Neuronal stem cell (in vitro differentiated cells): ENCODE measurements around the gene TCF7L2.

ENCODE experiments used
- DNase-seq: peaks from one replicate; pipeline ENCODE4 v3.0.0-alpha.2; 2013; ENCODE audit warnings: low spot score
- H2AFZ ChIP-seq: one replicate; pipeline ENCODE4 v1.6.1; 2013; ENCODE audit warnings: mild to moderate bottlenecking, low read length, inconsistent platforms
- H2AK5ac ChIP-seq: 2 replicates; pipeline ENCODE4 v1.6.1; 2013; ENCODE audit warnings: low read depth, mild to moderate bottlenecking, inconsistent platforms, low read length, moderate library complexity, mixed read lengths
- H2BK120ac ChIP-seq: 2 replicates; pipeline ENCODE4 v1.6.1; 2013; ENCODE audit warnings: low read depth, mild to moderate bottlenecking, inconsistent platforms, low read length, moderate library complexity, mixed read lengths
- H2BK12ac ChIP-seq: one replicate; pipeline ENCODE4 v1.6.1; 2013; ENCODE audit warnings: low read length, inconsistent platforms
- H2BK15ac ChIP-seq: 2 replicates; pipeline ENCODE4 v1.6.1; 2013; ENCODE audit warnings: mild to moderate bottlenecking, low read length, inconsistent platforms, mixed read lengths
- H2BK5ac ChIP-seq: one replicate; pipeline ENCODE4 v1.6.1; 2013; ENCODE audit warnings: inconsistent platforms, mild to moderate bottlenecking, low read length, moderate library complexity
- H3K14ac ChIP-seq: one replicate; pipeline ENCODE4 v1.6.1; 2013; ENCODE audit warnings: low read length, inconsistent platforms
- H3K18ac ChIP-seq: 2 replicates; pipeline ENCODE4 v1.6.1; 2013; ENCODE audit warnings: low read length, inconsistent platforms
- H3K23ac ChIP-seq: 2 replicates; pipeline ENCODE4 v1.6.1; 2013; ENCODE audit warnings: low read depth, mild to moderate bottlenecking, mixed read lengths, low read length, inconsistent platforms; ENCODE audit not compliant: poor library complexity
- H3K27ac ChIP-seq: replicated peaks from 3 replicates; pipeline ENCODE4 v1.5.1; 2013; ENCODE audit warnings: low read length, inconsistent platforms
- H3K27me3 ChIP-seq, 3 experiments: 2 replicates each; pipeline ENCODE4 v1.6.1; 2013; ENCODE audit warnings: low read length in 3 of 3, mild to moderate bottlenecking in 2 of 3, inconsistent platforms in 1 of 3, low read depth in 1 of 3, mixed read lengths in 1 of 3, moderate library complexity in 1 of 3; ENCODE audit not compliant: control insufficient read depth in 3 of 3, insufficient read depth in 3 of 3
- H3K36me3 ChIP-seq, 2 donors: replicated peaks in 1 of 2; 2 replicates each; pipeline ENCODE4 v1.6.1; 2013; ENCODE audit warnings: low read length in 2 of 2; ENCODE audit not compliant: control insufficient read depth in 2 of 2, insufficient read depth in 2 of 2
- H3K4ac ChIP-seq: 2 replicates; pipeline ENCODE4 v1.6.1; 2013; ENCODE audit warnings: inconsistent platforms, mild to moderate bottlenecking, low read length, moderate library complexity
- H3K4me1 ChIP-seq, 2 donors: 1 replicate in 1 of 2; 2 replicates in 1 of 2; pipeline ENCODE4 v1.6.1; 2013; ENCODE audit warnings: low read length in 2 of 2, low read depth in 1 of 2; ENCODE audit not compliant: control insufficient read depth in 2 of 2, insufficient read depth in 1 of 2
- H3K4me2 ChIP-seq: one replicate; pipeline ENCODE4 v1.6.1; 2013; ENCODE audit warnings: mild to moderate bottlenecking, low read length, inconsistent platforms; ENCODE audit not compliant: insufficient read depth, poor library complexity, severe bottlenecking
- H3K4me3 ChIP-seq, 2 donors: 2 replicates each; pipeline ENCODE4 v1.5.1; 2013; ENCODE audit warnings: low read length in 2 of 2, mild to moderate bottlenecking in 2 of 2, inconsistent platforms in 1 of 2, moderate library complexity in 1 of 2
- H3K79me1 ChIP-seq: one replicate; pipeline ENCODE4 v1.6.1; 2013; ENCODE audit warnings: low read depth, mild to moderate bottlenecking, inconsistent platforms, low read length, moderate library complexity
- H3K9ac ChIP-seq: one replicate; pipeline ENCODE4 v1.6.1; 2013; ENCODE audit warnings: mild to moderate bottlenecking, low read depth, low read length, inconsistent platforms; ENCODE audit not compliant: poor library complexity
- H3K9me3 ChIP-seq, 2 donors: replicated peaks in 1 of 2; 2 replicates each; pipeline versions ENCODE3 to v1.6.1; 2013; ENCODE audit warnings: low read length in 2 of 2, mild to moderate bottlenecking in 2 of 2, inconsistent platforms in 1 of 2, low read depth in 1 of 2, mixed read lengths in 1 of 2, moderate library complexity in 1 of 2; ENCODE audit not compliant: control insufficient read depth in 2 of 2, insufficient read depth in 1 of 2
- H4K8ac ChIP-seq: one replicate; pipeline ENCODE4 v1.6.1; 2013; ENCODE audit warnings: low read depth, mild to moderate bottlenecking, inconsistent platforms, low read length, moderate library complexity
- H4K91ac ChIP-seq: one replicate; pipeline ENCODE4 v1.6.1; 2013; ENCODE audit warnings: low read length, low read depth, mild to moderate bottlenecking, inconsistent platforms; ENCODE audit not compliant: poor library complexity
- WGBS, 2 donors: extraction: QIAGEN DNeasy Blood & Tissue Kit; methylation state at CpG; one replicate each; pipeline ENCODE4 v1.1.7; 2013; ENCODE audit warnings: missing lambda C conversion rate in 2 of 2, mixed read lengths in 1 of 2; ENCODE audit not compliant: insufficient read length in 2 of 2, insufficient replicate concordance in 1 of 2; ENCODE audit errors: extremely low coverage in 2 of 2; 5-methylcytosine and 5-hydroxymethylcytosine counted together

The TCF7L2 gene

DNA sequence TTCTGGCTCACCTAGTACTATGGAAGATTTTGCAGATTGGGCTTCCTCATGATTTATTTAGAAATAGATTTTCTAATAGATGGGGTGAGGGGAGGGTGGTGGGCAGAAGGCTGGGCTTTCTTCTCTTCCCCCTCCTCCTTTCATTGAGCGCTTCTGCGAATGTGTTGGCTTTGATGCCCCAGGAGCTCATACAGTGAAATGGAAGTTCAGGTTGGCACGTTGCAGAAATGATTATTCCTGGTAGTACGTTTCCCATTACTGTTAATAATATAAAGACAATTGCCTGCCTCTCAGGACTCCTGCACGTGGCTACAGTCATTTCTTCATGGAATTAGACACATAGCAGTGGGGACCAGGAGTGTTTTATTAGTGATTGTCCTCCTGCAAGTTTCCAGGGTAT is 39.8 kb downstream of the TCF7L2 start:
- WGBS, 2 donors: no CpG with 5 or more reads among the region's 5 CpGs
- Histone ChIP-seq H3K27me3 (no peaks in the 10 kb centered on the region), H3K9ac (no peak overlapping the region), H3K4me3 (no peak overlapping the region), H4K91ac (no peak overlapping the region), H2BK15ac (no peak overlapping the region), H2AFZ (no peak overlapping the region), H3K36me3 (peaks cover 3 to 76% of the 10 kb centered on the region in 2 donors), H3K23ac (no peak overlapping the region), H2BK12ac (no peak overlapping the region), H3K9me3 (peaks cover 0 to 10% of the 10 kb centered on the region in 2 donors), H3K4ac (no peak overlapping the region), H3K18ac (no peak overlapping the region), H4K8ac (no peak overlapping the region), H3K79me1 (peaks cover 13% of the 10 kb centered on the region), H3K27ac (no peak overlapping the region), H2BK120ac (no peak overlapping the region), H3K4me2 (no peak overlapping the region), H2BK5ac (no peak overlapping the region), H3K4me1 (peaks cover 0 to 16% of the 10 kb centered on the region in 2 donors), H2AK5ac (no peak overlapping the region), H3K14ac (no peak overlapping the region)
- no peak for DNase-seq

- H2BK120ac ChIP-seq: no peak overlapping the region
- peaks cover 3 to 78% of the 10 kb centered on the region in 2 donors for H3K36me3 ChIP-seq
- no CpG with 5 or more reads among the region's 8 CpGs for WGBS, 2 donors
- H3K4ac ChIP-seq: no peak overlapping the region
- H2BK15ac ChIP-seq: no peak overlapping the region
- H2BK5ac ChIP-seq: no peak overlapping the region
- H3K9me3 ChIP-seq: peaks cover 0 to 11% of the 10 kb centered on the region in 2 donors
- no peak overlapping the region for H4K91ac ChIP-seq
- no peak overlapping the region for H3K27ac ChIP-seq
- no peak overlapping the region for H3K23ac ChIP-seq
- peaks cover 0 to 14% of the 10 kb centered on the region in 2 donors for H3K4me1 ChIP-seq
- no peaks in the 10 kb centered on the region for H3K27me3 ChIP-seq
- H3K14ac ChIP-seq: no peak overlapping the region
- H3K18ac ChIP-seq: no peak overlapping the region
- no peak overlapping the region for H2BK12ac ChIP-seq
- no peak overlapping the region for H3K4me2 ChIP-seq
- no peak overlapping the region for H2AFZ ChIP-seq
- H3K4me3 ChIP-seq: no peak overlapping the region
- no peak for DNase-seq
- no peak overlapping the region for H4K8ac ChIP-seq
- H3K9ac ChIP-seq: no peak overlapping the region
- peaks cover 13% of the 10 kb centered on the region for H3K79me1 ChIP-seq
- no peak overlapping the region for H2AK5ac ChIP-seq
Measured at GRCh38 chr10:112990271-112990670, 40.2 kb downstream of the TCF7L2 start.

GRCh38 chr10:112991888-112992491 is 41.9 kb downstream of the TCF7L2 start:
- Histone ChIP-seq H4K91ac (no peak overlapping the region), H3K9me3 (peaks cover 0 to 15% of the 10 kb centered on the region in 2 donors), H2BK12ac (no peak overlapping the region), H3K27ac (no peak overlapping the region), H3K4me1 (peaks cover 0 to 5% of the 10 kb centered on the region in 2 donors), H3K27me3 (no peaks in the 10 kb centered on the region), H3K9ac (peak overlapping the region; percentile 26), H3K4me3 (no peak overlapping the region), H3K23ac (peak overlapping the region; percentile 56), H2BK5ac (peak overlapping the region; percentile 25), H3K79me1 (peaks cover 10% of the 10 kb centered on the region), H3K4ac (no peak overlapping the region), H3K14ac (no peak overlapping the region), H3K18ac (peak overlapping the region; percentile 73), H3K36me3 (peaks cover 3 to 75% of the 10 kb centered on the region in 2 donors), H3K4me2 (no peak overlapping the region), H2AFZ (no peak overlapping the region), H2BK15ac (no peak overlapping the region), H2BK120ac (no peak overlapping the region), H2AK5ac (peak overlapping the region; percentile 61), H4K8ac (no peak overlapping the region)
- whole genome bisulfite sequencing, 2 donors: no CpG with 5 or more reads among the region's 19 CpGs
- DNase-seq: no peak

- no CpG with 5 or more reads among the region's 3 CpGs for WGBS, 2 donors
Measured at GRCh38 chr10:112996462-112996861, 46.4 kb downstream of the TCF7L2 start.

More at GRCh38 chr10:112996462-112996861, 46.4 kb downstream of the TCF7L2 start:
- H3K4me1 ChIP-seq: peaks cover 0 to 13% of the 10 kb centered on the region in 2 donors
- H2BK12ac ChIP-seq: no peak overlapping the region
- H4K91ac ChIP-seq: no peak overlapping the region
- peaks cover 8% of the 10 kb centered on the region for H3K79me1 ChIP-seq
- H3K9ac ChIP-seq: no peak overlapping the region
- no peak overlapping the region for H2BK15ac ChIP-seq
- peaks cover 0 to 14% of the 10 kb centered on the region in 2 donors for H3K9me3 ChIP-seq
- H3K23ac ChIP-seq: no peak overlapping the region
- no peak overlapping the region for H3K18ac ChIP-seq
- H2AFZ ChIP-seq: no peak overlapping the region
- H3K36me3 ChIP-seq: peaks cover 5 to 51% of the 10 kb centered on the region in 2 donors
- no peak overlapping the region for H3K27ac ChIP-seq
- no peak overlapping the region for H2BK120ac ChIP-seq
- no peak overlapping the region for H4K8ac ChIP-seq
- no peak overlapping the region for H2BK5ac ChIP-seq
- H3K4me2 ChIP-seq: no peak overlapping the region
- no peaks in the 10 kb centered on the region for H3K27me3 ChIP-seq
- DNase-seq: no peak
- H3K4ac ChIP-seq: no peak overlapping the region
- H3K4me3 ChIP-seq: no peak overlapping the region
- H2AK5ac ChIP-seq: no peak overlapping the region
- no peak overlapping the region for H3K14ac ChIP-seq
